SU-DHL-6 (cell line): ENCODE results near the gene ST3GAL4.
"Not testable (repeated sequence)": the region's sequence is repeated elsewhere in the genome, so short reads cannot be mapped to it uniquely, and the experiment has no call there.

Experiments
- H2AFZ ChIP-seq: fragments of 200-600 bp; sonication (generic); 2 replicates; pipeline ENCODE4 v1.6.1; 2014; ENCODE audit warnings: low read depth, mild to moderate bottlenecking, moderate library complexity, mixed read lengths, antibody characterized with exemption, low read length; ENCODE audit not compliant: severe bottlenecking
- H3F3A ChIP-seq: fragments of 200-600 bp; shearing (Covaris generic); 2 replicates; pipeline ENCODE4 v1.6.0; 2016; ENCODE audit warnings: antibody characterized with exemption, mild to moderate bottlenecking; ENCODE audit not compliant: insufficient read depth
- H3K27ac ChIP-seq: fragments of 200-600 bp; sonication (generic); 2 replicates; pipeline ENCODE4 v1.5.1; 2016; ENCODE audit warnings: low read depth, mild to moderate bottlenecking, low read length, moderate library complexity, mixed read lengths
- H3K27me3 ChIP-seq: fragments of 200-600 bp; sonication (generic), shearing (Covaris generic); 2 replicates; pipeline ENCODE4 v1.6.0; 2014; ENCODE audit warnings: mild to moderate bottlenecking, low read length
- H3K36me3 ChIP-seq: fragments of 200-600 bp; sonication (generic); 2 replicates; pipeline ENCODE4 v1.6.1; 2014; ENCODE audit warnings: mild to moderate bottlenecking, low read length, mixed read lengths
- H3K4me2 ChIP-seq: fragments of 300-600, 200-600 bp; shearing (Covaris generic), sonication (generic); 2 replicates; pipeline ENCODE4 v1.6.0; 2014; ENCODE audit warnings: low read length, low read depth, mild to moderate bottlenecking; ENCODE audit not compliant: poor library complexity, severe bottlenecking
- H3K4me3 ChIP-seq: fragments of 200-600 bp; sonication (generic); 2 replicates; pipeline ENCODE4 v1.5.1; 2014; ENCODE audit warnings: antibody characterized with exemption, low read length, mild to moderate bottlenecking, mixed read lengths; ENCODE audit not compliant: insufficient read depth, poor library complexity, severe bottlenecking
- H3K79me2 ChIP-seq: fragments of 200-600 bp; sonication (generic); 2 replicates; pipeline ENCODE4 v1.6.1; 2014; ENCODE audit warnings: mild to moderate bottlenecking, low read length, moderate library complexity; ENCODE audit not compliant: insufficient read depth
- H3K9ac ChIP-seq: fragments of 200-600 bp; sonication (generic); 2 replicates; pipeline ENCODE4 v1.7.0; 2014; ENCODE audit warnings: mild to moderate bottlenecking, low read length
- H3K9me2 ChIP-seq: fragments of 200-600 bp; sonication (generic); replicated peaks from 2 replicates; pipeline ENCODE4 v1.6.1; 2014; ENCODE audit warnings: low read length; ENCODE audit not compliant: insufficient read depth
- H3K9me3 ChIP-seq: fragments of 200-600 bp; sonication (generic); 2 replicates; pipeline ENCODE4 v1.6.1; 2014; ENCODE audit warnings: low read length, mixed read lengths; ENCODE audit not compliant: insufficient read depth
- H4K20me1 ChIP-seq: fragments of 200-600 bp; sonication (generic); 2 replicates; pipeline ENCODE4 v1.6.1; 2014; ENCODE audit warnings: low read depth, mild to moderate bottlenecking, antibody characterized with exemption, low read length, moderate library complexity, mixed read lengths
- CTCF ChIP-seq: fragments of 200-600 bp; sonication (generic); IDR thresholded peaks from one replicate; pipeline ENCODE4 v1.5.1; 2017; ENCODE audit warnings: antibody characterized with exemption, mild to moderate bottlenecking, low read length, moderate library complexity; ENCODE audit not compliant: insufficient read depth, poor library complexity, severe bottlenecking
- EZH2phosphoT487 ChIP-seq: fragments of 200-600 bp; sonication (generic), shearing (Covaris generic); conservative IDR thresholded peaks from 2 replicates; pipeline ENCODE4 v1.6.1; 2018; ENCODE audit warnings: mild to moderate bottlenecking, antibody characterized with exemption, low read length, moderate library complexity, mixed read lengths

ST3GAL4 gene

GRCh38 chr11:126370016-126370415 is 14.5 kb downstream of the ST3GAL4 start:
- H3K9ac ChIP-seq, result no peak overlapping the region
- no peak overlapping the region for H2AFZ ChIP-seq
- no peak for TF ChIP-seq EZH2phosphoT487
- TF ChIP-seq CTCF, result no peak
- no peaks in the 10 kb centered on the region for H3K36me3 ChIP-seq
- H3F3A ChIP-seq, result no peaks in the 10 kb centered on the region
- no peaks in the 10 kb centered on the region for H3K9me2 ChIP-seq
- H3K27me3 ChIP-seq, result no peaks in the 10 kb centered on the region
- H3K79me2 ChIP-seq, result no peaks in the 10 kb centered on the region
- no peak overlapping the region for H3K4me2 ChIP-seq
- no peaks in the 10 kb centered on the region for H4K20me1 ChIP-seq
- H3K27ac ChIP-seq, result no peak overlapping the region
- H3K9me3 ChIP-seq, result no peaks in the 10 kb centered on the region
- no peak overlapping the region for H3K4me3 ChIP-seq

GRCh38 chr11:126371595-126371994 is 16.1 kb downstream of the ST3GAL4 start:
- Histone ChIP-seq H3K36me3 (no peaks in the 10 kb centered on the region), H3K79me2 (no peaks in the 10 kb centered on the region), H3K9me3 (no peaks in the 10 kb centered on the region), H3K27me3 (no peaks in the 10 kb centered on the region), H3K9me2 (no peaks in the 10 kb centered on the region), H3K4me3 (no peak overlapping the region), H2AFZ (no peak overlapping the region), H3K27ac (no peak overlapping the region), H4K20me1 (no peaks in the 10 kb centered on the region), H3K9ac (no peak overlapping the region), H3F3A (no peaks in the 10 kb centered on the region), H3K4me2 (no peak overlapping the region)
- TF ChIP-seq CTCF, result no peak
- TF ChIP-seq EZH2phosphoT487, result no peak

- not testable (repeated sequence) for H3F3A ChIP-seq, H4K20me1 ChIP-seq, H3K4me3 ChIP-seq, H3K36me3 ChIP-seq, H3K27me3 ChIP-seq, H2AFZ ChIP-seq, H3K9ac ChIP-seq, H3K79me2 ChIP-seq, H3K4me2 ChIP-seq, H3K9me3 ChIP-seq, H3K9me2 ChIP-seq, H3K27ac ChIP-seq
Observed at GRCh38 chr11:126373389-126374066, 18.0 kb downstream of the ST3GAL4 start.

- not testable (repeated sequence) for H3F3A ChIP-seq, H3K4me2 ChIP-seq, H2AFZ ChIP-seq, H4K20me1 ChIP-seq, H3K27ac ChIP-seq, H3K27me3 ChIP-seq, H3K36me3 ChIP-seq, H3K9me3 ChIP-seq, H3K9ac ChIP-seq, H3K9me2 ChIP-seq, H3K4me3 ChIP-seq, H3K79me2 ChIP-seq
Observed at GRCh38 chr11:126374562-126375300, 19.2 kb downstream of the ST3GAL4 start.
